ENCODE data around the gene CREB3L1. TPM values are rescaled to one million over a fixed set of nuclear protein-coding genes. Genes with fewer than 3 reads are reported as not detected.
A peak's percentile ranks its signal among the peaks of the same experiment; 100 is the strongest.

The CREB3L1 gene
- total and polyA plus RNA-seq, 2 of the 13 experiments (the other 11 are each of a cell fraction or from before 2014, with no cell fraction given), result not detected

DNA sequence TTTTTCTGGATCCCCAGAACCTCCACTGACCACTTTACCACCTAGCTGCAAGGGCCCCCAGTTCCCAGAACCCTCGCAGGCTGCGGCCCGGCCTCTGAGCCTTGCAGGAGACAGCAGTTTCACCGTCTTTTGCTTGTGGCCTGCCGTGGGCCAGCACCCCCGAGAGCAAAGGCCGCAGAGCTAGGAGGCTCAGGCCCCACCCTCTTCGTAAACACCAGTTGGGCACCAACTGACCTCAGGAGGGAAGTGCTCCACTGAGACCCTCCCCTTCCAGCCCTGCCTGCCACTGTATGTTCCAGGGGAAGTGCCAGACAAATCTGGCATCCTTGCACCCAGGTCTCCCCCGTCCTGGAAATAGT lies 23.4 kb upstream of the CREB3L1 start (continued):
- no peak for TF ChIP-seq SP140L (CRISPR knock-in tag; IDR thresholded peaks at IDR 0.05; ENCODE audit: borderline replicate concordance)
- no peak for TF ChIP-seq ZNF451 (CRISPR knock-in tag; IDR thresholded peaks at IDR 0.05)
- TF ChIP-seq ZNF83 (CRISPR knock-in tag; IDR thresholded peaks at IDR 0.05; ENCODE audit: borderline replicate concordance), result no peak
- no peak for TF ChIP-seq SCMH1 (CRISPR knock-in tag; IDR thresholded peaks at IDR 0.05; ENCODE audit: borderline replicate concordance)
- TF ChIP-seq NFIB (CRISPR knock-in tag; IDR thresholded peaks at IDR 0.05; ENCODE audit: borderline replicate concordance), result no peak
- TF ChIP-seq ZNF552 (CRISPR knock-in tag; IDR thresholded peaks at IDR 0.05; ENCODE audit: borderline replicate concordance), result no peak
- TF ChIP-seq, protein P1, sequence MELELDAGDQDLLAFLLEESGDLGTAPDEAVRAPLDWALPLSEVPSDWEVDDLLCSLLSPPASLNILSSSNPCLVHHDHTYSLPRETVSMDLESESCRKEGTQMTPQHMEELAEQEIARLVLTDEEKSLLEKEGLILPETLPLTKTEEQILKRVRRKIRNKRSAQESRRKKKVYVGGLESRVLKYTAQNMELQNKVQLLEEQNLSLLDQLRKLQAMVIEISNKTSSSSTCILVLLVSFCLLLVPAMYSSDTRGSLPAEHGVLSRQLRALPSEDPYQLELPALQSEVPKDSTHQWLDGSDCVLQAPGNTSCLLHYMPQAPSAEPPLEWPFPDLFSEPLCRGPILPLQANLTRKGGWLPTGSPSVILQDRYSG (CRISPR knock-in tag; IDR thresholded peaks at IDR 0.05), result no peak
- no peak for TF ChIP-seq KLF15 (CRISPR knock-in tag; IDR thresholded peaks at IDR 0.05; ENCODE audit: borderline replicate concordance)
- TF ChIP-seq, protein P2, sequence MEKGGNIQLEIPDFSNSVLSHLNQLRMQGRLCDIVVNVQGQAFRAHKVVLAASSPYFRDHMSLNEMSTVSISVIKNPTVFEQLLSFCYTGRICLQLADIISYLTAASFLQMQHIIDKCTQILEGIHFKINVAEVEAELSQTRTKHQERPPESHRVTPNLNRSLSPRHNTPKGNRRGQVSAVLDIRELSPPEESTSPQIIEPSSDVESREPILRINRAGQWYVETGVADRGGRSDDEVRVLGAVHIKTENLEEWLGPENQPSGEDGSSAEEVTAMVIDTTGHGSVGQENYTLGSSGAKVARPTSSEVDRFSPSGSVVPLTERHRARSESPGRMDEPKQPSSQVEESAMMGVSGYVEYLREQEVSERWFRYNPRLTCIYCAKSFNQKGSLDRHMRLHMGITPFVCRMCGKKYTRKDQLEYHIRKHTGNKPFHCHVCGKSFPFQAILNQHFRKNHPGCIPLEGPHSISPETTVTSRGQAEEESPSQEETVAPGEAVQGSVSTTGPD (CRISPR knock-in tag; IDR thresholded peaks at IDR 0.05), result no peak
- 0 out of 2 replicates have a peak, but pooled peaks have one; percentile 18 for TF ChIP-seq NCOA2 (CRISPR knock-in tag; IDR thresholded peaks at IDR 0.05)
- TF ChIP-seq MEF2D (CRISPR knock-in tag; IDR thresholded peaks at IDR 0.05), result no peak
- no peak for TF ChIP-seq PPARG (CRISPR knock-in tag; conservative IDR thresholded peaks at IDR 0.05)
- TF ChIP-seq ARNTL (CRISPR knock-in tag; IDR thresholded peaks at IDR 0.05), result no peak
- TF ChIP-seq SMARCE1 (IDR thresholded peaks at IDR 0.05; ENCODE audit: borderline replicate concordance), result no peak
- TF ChIP-seq, protein P3, sequence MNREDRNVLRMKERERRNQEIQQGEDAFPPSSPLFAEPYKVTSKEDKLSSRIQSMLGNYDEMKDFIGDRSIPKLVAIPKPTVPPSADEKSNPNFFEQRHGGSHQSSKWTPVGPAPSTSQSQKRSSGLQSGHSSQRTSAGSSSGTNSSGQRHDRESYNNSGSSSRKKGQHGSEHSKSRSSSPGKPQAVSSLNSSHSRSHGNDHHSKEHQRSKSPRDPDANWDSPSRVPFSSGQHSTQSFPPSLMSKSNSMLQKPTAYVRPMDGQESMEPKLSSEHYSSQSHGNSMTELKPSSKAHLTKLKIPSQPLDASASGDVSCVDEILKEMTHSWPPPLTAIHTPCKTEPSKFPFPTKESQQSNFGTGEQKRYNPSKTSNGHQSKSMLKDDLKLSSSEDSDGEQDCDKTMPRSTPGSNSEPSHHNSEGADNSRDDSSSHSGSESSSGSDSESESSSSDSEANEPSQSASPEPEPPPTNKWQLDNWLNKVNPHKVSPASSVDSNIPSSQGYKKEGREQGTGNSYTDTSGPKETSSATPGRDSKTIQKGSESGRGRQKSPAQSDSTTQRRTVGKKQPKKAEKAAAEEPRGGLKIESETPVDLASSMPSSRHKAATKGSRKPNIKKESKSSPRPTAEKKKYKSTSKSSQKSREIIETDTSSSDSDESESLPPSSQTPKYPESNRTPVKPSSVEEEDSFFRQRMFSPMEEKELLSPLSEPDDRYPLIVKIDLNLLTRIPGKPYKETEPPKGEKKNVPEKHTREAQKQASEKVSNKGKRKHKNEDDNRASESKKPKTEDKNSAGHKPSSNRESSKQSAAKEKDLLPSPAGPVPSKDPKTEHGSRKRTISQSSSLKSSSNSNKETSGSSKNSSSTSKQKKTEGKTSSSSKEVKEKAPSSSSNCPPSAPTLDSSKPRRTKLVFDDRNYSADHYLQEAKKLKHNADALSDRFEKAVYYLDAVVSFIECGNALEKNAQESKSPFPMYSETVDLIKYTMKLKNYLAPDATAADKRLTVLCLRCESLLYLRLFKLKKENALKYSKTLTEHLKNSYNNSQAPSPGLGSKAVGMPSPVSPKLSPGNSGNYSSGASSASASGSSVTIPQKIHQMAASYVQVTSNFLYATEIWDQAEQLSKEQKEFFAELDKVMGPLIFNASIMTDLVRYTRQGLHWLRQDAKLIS (CRISPR knock-in tag; IDR thresholded peaks at IDR 0.05), result no peak
- TF ChIP-seq, protein P4, sequence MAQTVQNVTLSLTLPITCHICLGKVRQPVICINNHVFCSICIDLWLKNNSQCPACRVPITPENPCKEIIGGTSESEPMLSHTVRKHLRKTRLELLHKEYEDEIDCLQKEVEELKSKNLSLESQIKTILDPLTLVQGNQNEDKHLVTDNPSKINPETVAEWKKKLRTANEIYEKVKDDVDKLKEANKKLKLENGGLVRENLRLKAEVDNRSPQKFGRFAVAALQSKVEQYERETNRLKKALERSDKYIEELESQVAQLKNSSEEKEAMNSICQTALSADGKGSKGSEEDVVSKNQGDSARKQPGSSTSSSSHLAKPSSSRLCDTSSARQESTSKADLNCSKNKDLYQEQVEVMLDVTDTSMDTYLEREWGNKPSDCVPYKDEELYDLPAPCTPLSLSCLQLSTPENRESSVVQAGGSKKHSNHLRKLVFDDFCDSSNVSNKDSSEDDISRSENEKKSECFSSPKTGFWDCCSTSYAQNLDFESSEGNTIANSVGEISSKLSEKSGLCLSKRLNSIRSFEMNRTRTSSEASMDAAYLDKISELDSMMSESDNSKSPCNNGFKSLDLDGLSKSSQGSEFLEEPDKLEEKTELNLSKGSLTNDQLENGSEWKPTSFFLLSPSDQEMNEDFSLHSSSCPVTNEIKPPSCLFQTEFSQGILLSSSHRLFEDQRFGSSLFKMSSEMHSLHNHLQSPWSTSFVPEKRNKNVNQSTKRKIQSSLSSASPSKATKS (CRISPR knock-in tag; IDR thresholded peaks at IDR 0.05), result no peak
- TF ChIP-seq CEBPG (CRISPR knock-in tag; IDR thresholded peaks at IDR 0.05), result no peak
- TF ChIP-seq, protein P5, sequence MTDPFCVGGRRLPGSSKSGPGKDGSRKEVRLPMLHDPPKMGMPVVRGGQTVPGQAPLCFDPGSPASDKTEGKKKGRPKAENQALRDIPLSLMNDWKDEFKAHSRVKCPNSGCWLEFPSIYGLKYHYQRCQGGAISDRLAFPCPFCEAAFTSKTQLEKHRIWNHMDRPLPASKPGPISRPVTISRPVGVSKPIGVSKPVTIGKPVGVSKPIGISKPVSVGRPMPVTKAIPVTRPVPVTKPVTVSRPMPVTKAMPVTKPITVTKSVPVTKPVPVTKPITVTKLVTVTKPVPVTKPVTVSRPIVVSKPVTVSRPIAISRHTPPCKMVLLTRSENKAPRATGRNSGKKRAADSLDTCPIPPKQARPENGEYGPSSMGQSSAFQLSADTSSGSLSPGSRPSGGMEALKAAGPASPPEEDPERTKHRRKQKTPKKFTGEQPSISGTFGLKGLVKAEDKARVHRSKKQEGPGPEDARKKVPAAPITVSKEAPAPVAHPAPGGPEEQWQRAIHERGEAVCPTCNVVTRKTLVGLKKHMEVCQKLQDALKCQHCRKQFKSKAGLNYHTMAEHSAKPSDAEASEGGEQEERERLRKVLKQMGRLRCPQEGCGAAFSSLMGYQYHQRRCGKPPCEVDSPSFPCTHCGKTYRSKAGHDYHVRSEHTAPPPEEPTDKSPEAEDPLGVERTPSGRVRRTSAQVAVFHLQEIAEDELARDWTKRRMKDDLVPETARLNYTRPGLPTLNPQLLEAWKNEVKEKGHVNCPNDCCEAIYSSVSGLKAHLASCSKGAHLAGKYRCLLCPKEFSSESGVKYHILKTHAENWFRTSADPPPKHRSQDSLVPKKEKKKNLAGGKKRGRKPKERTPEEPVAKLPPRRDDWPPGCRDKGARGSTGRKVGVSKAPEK (CRISPR knock-in tag; IDR thresholded peaks at IDR 0.05; ENCODE audit: borderline replicate concordance), result peak; percentile 75; the same call in 1 of the 2 replicates
